OCI-LY1 (cell line): ENCODE results near the gene ACTL9.
"Not testable (repeated sequence)": the region's sequence is repeated elsewhere in the genome, so short reads cannot be mapped to it uniquely, and the experiment has no call there.

Experiments used
- H2AFZ ChIP-seq: fragments of 200-600 bp; sonication (generic), shearing (Covaris generic); 2 replicates; pipeline ENCODE4 v1.6.0; 2014; ENCODE audit warnings: antibody characterized with exemption, mild to moderate bottlenecking, low read length
- H3F3A ChIP-seq: fragments of 200-600 bp; sonication (generic), shearing (Covaris generic); 2 replicates; pipeline ENCODE4 v1.6.0; 2014; ENCODE audit warnings: mild to moderate bottlenecking, antibody characterized with exemption, low read length, moderate library complexity; ENCODE audit not compliant: insufficient read depth
- H3K27ac ChIP-seq: fragments of 200-600 bp; sonication (generic); 2 replicates; pipeline ENCODE4 v1.5.1; 2014; ENCODE audit warnings: low read length, mixed run types, mild to moderate bottlenecking, low read depth; ENCODE audit not compliant: poor library complexity, severe bottlenecking
- H3K27me3 ChIP-seq: fragments of 200-600 bp; sonication (generic); 2 replicates; pipeline ENCODE4 v1.6.0; 2014; ENCODE audit warnings: antibody characterized with exemption, mild to moderate bottlenecking, low read length, moderate library complexity; ENCODE audit not compliant: insufficient read depth
- H3K36me3 ChIP-seq: fragments of 200-600 bp; sonication (generic); 2 replicates; pipeline ENCODE4 v1.6.1; 2014; ENCODE audit warnings: mild to moderate bottlenecking, antibody characterized with exemption, low read length, moderate library complexity, mixed read lengths; ENCODE audit not compliant: insufficient read depth
- H3K4me1 ChIP-seq: fragments of 200-600 bp; sonication (generic); 2 replicates; pipeline ENCODE4 v1.5.1; 2014; ENCODE audit warnings: mild to moderate bottlenecking, low read length, moderate library complexity; ENCODE audit not compliant: insufficient read depth, severe bottlenecking
- H3K4me2 ChIP-seq: fragments of 200-600 bp; sonication (generic), shearing (Covaris generic); 2 replicates; pipeline ENCODE4 v1.6.1; 2014; ENCODE audit warnings: low read length
- H3K4me3 ChIP-seq: fragments of 200-600 bp; sonication (generic); 2 replicates; pipeline ENCODE4 v1.5.1; 2014; ENCODE audit warnings: low read length, low read depth, mild to moderate bottlenecking, mixed read lengths; ENCODE audit not compliant: poor library complexity, severe bottlenecking
- H3K79me2 ChIP-seq: fragments of 200-600 bp; shearing (Covaris generic); 2 replicates; pipeline ENCODE4 v1.6.1; 2016; ENCODE audit warnings: mixed run types, low read length, mixed read lengths; ENCODE audit not compliant: insufficient read depth
- H3K9ac ChIP-seq: fragments of 200-600 bp; sonication (generic), shearing (Covaris generic); 2 replicates; pipeline ENCODE4 v1.6.1; 2014; ENCODE audit warnings: mild to moderate bottlenecking, low read length, mixed read lengths
- H3K9me2 ChIP-seq: fragments of 200-600 bp; sonication (generic), shearing (Covaris generic); 2 replicates; pipeline ENCODE4 v1.6.1; 2014; ENCODE audit warnings: low read depth, mild to moderate bottlenecking, low read length, mixed read lengths
- H3K9me3 ChIP-seq: fragments of 200-600 bp; shearing (Covaris generic); 2 replicates; pipeline ENCODE4 v1.6.1; 2014; ENCODE audit warnings: low read length, mixed read lengths
- H4K20me1 ChIP-seq: fragments of 200-600 bp; sonication (generic), shearing (Covaris generic); 2 replicates; pipeline ENCODE4 v1.6.0; 2016; ENCODE audit warnings: mild to moderate bottlenecking, low read length; ENCODE audit not compliant: insufficient read depth
- EZH2 ChIP-seq: fragments of 200-600 bp; sonication (generic), shearing (Covaris generic); IDR thresholded peaks from 2 replicates; pipeline ENCODE4 v1.8.0; 2017; ENCODE audit warnings: borderline replicate concordance, mixed run types, mild to moderate bottlenecking, antibody characterized with exemption, low read length, moderate library complexity, mixed read lengths
- TF ChIP-seq, protein P1 (sequence below): fragments of 200-600 bp; sonication (generic), shearing (Covaris generic); IDR thresholded peaks from 2 replicates; pipeline ENCODE4 v1.5.1; 2017; ENCODE audit warnings: mild to moderate bottlenecking, antibody characterized with exemption, low read length, moderate library complexity, mixed read lengths

The ACTL9 gene, protein sequence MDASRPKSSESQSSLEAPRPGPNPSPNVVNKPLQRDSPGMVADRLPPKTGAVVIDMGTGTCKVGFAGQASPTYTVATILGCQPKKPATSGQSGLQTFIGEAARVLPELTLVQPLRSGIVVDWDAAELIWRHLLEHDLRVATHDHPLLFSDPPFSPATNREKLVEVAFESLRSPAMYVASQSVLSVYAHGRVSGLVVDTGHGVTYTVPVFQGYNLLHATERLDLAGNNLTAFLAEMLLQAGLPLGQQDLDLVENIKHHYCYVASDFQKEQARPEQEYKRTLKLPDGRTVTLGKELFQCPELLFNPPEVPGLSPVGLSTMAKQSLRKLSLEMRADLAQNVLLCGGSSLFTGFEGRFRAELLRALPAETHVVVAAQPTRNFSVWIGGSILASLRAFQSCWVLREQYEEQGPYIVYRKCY

GRCh38 chr19:8698433-8699063 lies at the start of gene ACTL9:
ACTL9 (minus strand) TSS chr19:8698795; CDS start chr19:8698701, 94 bp downstream.
- Histone ChIP-seq H3K79me2 (no peaks in the 10 kb centered on the region), H3K36me3 (no peaks in the 10 kb centered on the region), H3K27ac (no peak within 1 kb of the TSS), H3K9ac (no peak within 1 kb of the TSS), H3K4me2 (no peak within 1 kb of the TSS), H2AFZ (no peak within 1 kb of the TSS), H4K20me1 (no peaks in the 10 kb centered on the region), H3K4me1 (no peaks in the 10 kb centered on the region), H3K9me3 (no peaks in the 10 kb centered on the region), H3F3A (no peaks in the 10 kb centered on the region), H3K9me2 (no peaks in the 10 kb centered on the region), H3K4me3 (no peak within 1 kb of the TSS), H3K27me3 (no peaks in the 10 kb centered on the region)
- TF ChIP-seq EZH2: no peak

DNA sequence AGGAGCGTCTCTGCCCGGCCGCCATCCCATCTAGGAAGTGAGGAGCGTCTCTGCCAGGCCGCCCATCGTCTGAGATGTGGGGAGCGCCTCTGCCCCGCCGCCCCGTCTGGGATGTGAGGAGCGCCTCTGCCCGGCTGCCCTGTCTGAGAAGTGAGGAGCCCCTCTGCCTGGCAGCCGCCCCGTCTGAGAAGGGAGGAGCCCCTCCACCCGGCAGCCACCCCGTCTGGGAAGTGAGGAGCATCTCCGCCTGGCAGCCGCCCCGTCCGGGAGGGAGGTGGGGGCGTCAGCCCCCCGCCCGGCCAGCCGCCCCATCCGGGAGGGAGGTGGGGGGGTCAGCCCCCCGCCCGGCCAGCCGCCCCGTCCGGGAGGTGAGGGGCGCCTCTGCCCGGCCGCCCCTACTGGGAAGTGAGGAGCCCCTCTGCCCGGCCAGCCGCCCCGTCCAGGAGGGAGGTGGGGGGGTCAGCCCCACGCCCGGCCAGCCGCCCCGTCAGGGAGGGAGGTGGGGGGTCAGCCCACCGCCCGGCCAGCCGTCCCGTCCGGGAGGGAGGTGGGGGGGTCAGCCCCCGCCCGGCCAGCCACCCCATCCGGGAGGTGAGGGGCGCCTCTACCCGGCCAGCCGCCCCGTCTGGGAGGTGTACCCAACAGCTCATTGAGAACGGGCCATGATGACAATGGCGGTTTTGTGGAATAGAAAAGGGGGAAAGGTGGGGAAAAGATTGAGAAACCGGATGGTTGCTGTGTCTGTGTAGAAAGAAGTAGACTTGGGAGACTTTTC lies 40.9 kb upstream of the ACTL9 start:
- not testable (repeated sequence) for H3K27ac ChIP-seq, H3K9ac ChIP-seq, H3K79me2 ChIP-seq, H2AFZ ChIP-seq, H3F3A ChIP-seq, H4K20me1 ChIP-seq, H3K36me3 ChIP-seq, H3K9me3 ChIP-seq, H3K4me1 ChIP-seq, H3K9me2 ChIP-seq, H3K4me3 ChIP-seq, H3K27me3 ChIP-seq, H3K4me2 ChIP-seq

DNA sequence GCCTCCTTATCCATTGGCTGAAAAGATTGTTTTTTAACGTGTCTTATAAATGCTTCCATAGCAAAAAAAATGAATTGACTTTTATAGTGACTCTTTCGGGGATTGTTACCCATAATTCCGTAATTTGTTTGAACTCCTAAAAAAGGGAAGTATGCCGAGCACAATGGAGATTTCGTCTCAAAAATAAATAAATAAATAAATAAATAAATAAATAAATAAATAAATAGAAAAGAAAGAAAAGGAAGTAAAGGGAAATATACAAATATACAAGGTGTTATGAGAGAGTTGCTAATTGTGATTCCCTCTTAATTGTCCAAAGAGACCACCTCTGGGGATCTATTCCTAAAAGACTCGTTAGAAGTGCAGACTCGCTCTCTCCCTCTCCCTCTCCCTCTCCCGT lies 39.8 kb upstream of the ACTL9 start:
- no peak for TF ChIP-seq EZH2
- TF ChIP-seq, protein P1, sequence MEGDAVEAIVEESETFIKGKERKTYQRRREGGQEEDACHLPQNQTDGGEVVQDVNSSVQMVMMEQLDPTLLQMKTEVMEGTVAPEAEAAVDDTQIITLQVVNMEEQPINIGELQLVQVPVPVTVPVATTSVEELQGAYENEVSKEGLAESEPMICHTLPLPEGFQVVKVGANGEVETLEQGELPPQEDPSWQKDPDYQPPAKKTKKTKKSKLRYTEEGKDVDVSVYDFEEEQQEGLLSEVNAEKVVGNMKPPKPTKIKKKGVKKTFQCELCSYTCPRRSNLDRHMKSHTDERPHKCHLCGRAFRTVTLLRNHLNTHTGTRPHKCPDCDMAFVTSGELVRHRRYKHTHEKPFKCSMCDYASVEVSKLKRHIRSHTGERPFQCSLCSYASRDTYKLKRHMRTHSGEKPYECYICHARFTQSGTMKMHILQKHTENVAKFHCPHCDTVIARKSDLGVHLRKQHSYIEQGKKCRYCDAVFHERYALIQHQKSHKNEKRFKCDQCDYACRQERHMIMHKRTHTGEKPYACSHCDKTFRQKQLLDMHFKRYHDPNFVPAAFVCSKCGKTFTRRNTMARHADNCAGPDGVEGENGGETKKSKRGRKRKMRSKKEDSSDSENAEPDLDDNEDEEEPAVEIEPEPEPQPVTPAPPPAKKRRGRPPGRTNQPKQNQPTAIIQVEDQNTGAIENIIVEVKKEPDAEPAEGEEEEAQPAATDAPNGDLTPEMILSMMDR: no peak
- Histone ChIP-seq H2AFZ (no peak overlapping the region), H3K4me3 (no peak overlapping the region), H3K27ac (no peak overlapping the region), H3K9me2 (no peaks in the 10 kb centered on the region), H3K27me3 (no peaks in the 10 kb centered on the region), H3K9ac (no peak overlapping the region), H3K36me3 (no peaks in the 10 kb centered on the region), H3K9me3 (no peaks in the 10 kb centered on the region), H3K79me2 (no peaks in the 10 kb centered on the region), H3F3A (no peaks in the 10 kb centered on the region), H3K4me1 (no peaks in the 10 kb centered on the region), H4K20me1 (no peaks in the 10 kb centered on the region), H3K4me2 (no peak overlapping the region)

DNA sequence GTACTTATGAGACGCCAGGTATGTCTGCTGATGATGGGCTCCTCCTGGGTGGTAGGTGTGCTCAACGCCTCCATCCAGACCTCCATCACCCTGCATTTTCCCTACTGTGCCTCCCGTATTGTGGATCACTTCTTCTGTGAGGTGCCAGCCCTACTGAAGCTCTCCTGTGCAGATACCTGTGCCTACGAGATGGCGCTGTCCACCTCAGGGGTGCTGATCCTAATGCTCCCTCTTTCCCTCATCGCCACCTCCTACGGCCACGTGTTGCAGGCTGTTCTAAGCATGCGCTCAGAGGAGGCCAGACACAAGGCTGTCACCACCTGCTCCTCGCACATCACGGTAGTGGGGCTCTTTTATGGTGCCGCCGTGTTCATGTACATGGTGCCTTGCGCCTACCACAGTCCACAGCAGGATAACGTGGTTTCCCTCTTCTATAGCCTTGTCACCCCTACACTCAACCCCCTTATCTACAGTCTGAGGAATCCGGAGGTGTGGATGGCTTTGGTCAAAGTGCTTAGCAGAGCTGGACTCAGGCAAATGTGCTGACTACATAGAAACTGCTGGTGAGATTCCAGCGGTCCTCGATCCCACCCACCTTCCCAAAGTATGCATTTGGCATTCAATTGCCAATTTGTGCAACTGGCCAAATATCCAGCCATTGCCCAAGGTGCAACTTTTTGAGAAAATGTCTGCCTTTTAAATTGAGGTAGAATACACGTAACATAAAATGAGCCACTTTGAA lies 33.0 kb upstream of the ACTL9 start:
- Histone ChIP-seq H3K4me1 (no peaks in the 10 kb centered on the region), H3K4me2 (no peak overlapping the region), H3F3A (no peaks in the 10 kb centered on the region), H3K4me3 (no peak overlapping the region), H4K20me1 (no peaks in the 10 kb centered on the region), H3K27ac (no peak overlapping the region), H3K27me3 (no peaks in the 10 kb centered on the region), H3K79me2 (no peaks in the 10 kb centered on the region), H3K9me3 (no peaks in the 10 kb centered on the region), H2AFZ (no peak overlapping the region), H3K9ac (no peak overlapping the region), H3K9me2 (no peaks in the 10 kb centered on the region), H3K36me3 (no peaks in the 10 kb centered on the region)
- no peak for TF ChIP-seq EZH2
- TF ChIP-seq, protein P1: no peak
